ENCODE results near the gene ARHGAP15.

GRCh38 chr2:143718745-143719144, 589.5 kb downstream of the ARHGAP15 start:
- TF ChIP-seq, protein P1, sequence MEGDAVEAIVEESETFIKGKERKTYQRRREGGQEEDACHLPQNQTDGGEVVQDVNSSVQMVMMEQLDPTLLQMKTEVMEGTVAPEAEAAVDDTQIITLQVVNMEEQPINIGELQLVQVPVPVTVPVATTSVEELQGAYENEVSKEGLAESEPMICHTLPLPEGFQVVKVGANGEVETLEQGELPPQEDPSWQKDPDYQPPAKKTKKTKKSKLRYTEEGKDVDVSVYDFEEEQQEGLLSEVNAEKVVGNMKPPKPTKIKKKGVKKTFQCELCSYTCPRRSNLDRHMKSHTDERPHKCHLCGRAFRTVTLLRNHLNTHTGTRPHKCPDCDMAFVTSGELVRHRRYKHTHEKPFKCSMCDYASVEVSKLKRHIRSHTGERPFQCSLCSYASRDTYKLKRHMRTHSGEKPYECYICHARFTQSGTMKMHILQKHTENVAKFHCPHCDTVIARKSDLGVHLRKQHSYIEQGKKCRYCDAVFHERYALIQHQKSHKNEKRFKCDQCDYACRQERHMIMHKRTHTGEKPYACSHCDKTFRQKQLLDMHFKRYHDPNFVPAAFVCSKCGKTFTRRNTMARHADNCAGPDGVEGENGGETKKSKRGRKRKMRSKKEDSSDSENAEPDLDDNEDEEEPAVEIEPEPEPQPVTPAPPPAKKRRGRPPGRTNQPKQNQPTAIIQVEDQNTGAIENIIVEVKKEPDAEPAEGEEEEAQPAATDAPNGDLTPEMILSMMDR (IDR thresholded peaks at IDR 0.05): no peak
- TF ChIP-seq POLR2A (IDR thresholded peaks at IDR 0.05) (no peak), POLR2AphosphoS5 (IDR thresholded peaks at IDR 0.05; ENCODE audit: insufficient read depth in 1 of 2, low read depth in 1 of 2) (no peak)

All from vagina (tissue), 2 donors.